ENCODE measurements around the gene ENDOG.
"Not testable (repeated sequence)": the region's sequence is repeated elsewhere in the genome, so short reads cannot be mapped to it uniquely, and the experiment has no call there.

The ENDOG gene

GRCh38 chr9:128870128-128870940, 52.0 kb downstream of the ENDOG start:
- no peak for DNase-seq

GRCh38 chr9:128870941-128871265, 52.6 kb downstream of the ENDOG start:
- DNase-seq: not testable (repeated sequence)
